ENCODE data around the gene ZP3.
"Not testable (repeated sequence)": the region's sequence is repeated elsewhere in the genome, so short reads cannot be mapped to it uniquely, and the experiment has no call there.

Gene ZP3

GRCh38 chr7:76483081-76483480 lies 58.3 kb downstream of the ZP3 start:
- H3K4me1 ChIP-seq (ENCODE audit: control insufficient read depth, insufficient read depth, low read length); H3K4me3 ChIP-seq (ENCODE audit: low read length); H3K27ac ChIP-seq (ENCODE audit: low read length); H3K27me3 ChIP-seq (ENCODE audit: control insufficient read depth, insufficient read depth, low read length); H3K9me3 ChIP-seq (ENCODE audit: control insufficient read depth, insufficient read depth, low read length); H3K36me3 ChIP-seq (ENCODE audit: control insufficient read depth, insufficient read depth, low read length); DNase-seq (ENCODE audit: low read depth, low spot score): not testable (repeated sequence)
- no CpG with 5 or more reads among the region's 17 CpGs for WGBS (ENCODE audit: insufficient coverage, insufficient read length)

GRCh38 chr7:76484456-76484855 lies 59.7 kb downstream of the ZP3 start:
- not testable (repeated sequence) for H3K4me3 ChIP-seq (ENCODE audit: low read length); H3K27me3 ChIP-seq (ENCODE audit: control insufficient read depth, insufficient read depth, low read length); H3K9me3 ChIP-seq (ENCODE audit: control insufficient read depth, insufficient read depth, low read length); H3K36me3 ChIP-seq (ENCODE audit: control insufficient read depth, insufficient read depth, low read length); H3K27ac ChIP-seq (ENCODE audit: low read length); DNase-seq (ENCODE audit: low read depth, low spot score); H3K4me1 ChIP-seq (ENCODE audit: control insufficient read depth, insufficient read depth, low read length)
- WGBS (ENCODE audit: insufficient coverage, insufficient read length): no CpG with 5 or more reads among the region's 12 CpGs

- H3K27ac ChIP-seq (ENCODE audit: low read length); H3K4me1 ChIP-seq (ENCODE audit: control insufficient read depth, insufficient read depth, low read length); H3K27me3 ChIP-seq (ENCODE audit: control insufficient read depth, insufficient read depth, low read length); H3K4me3 ChIP-seq (ENCODE audit: low read length); H3K9me3 ChIP-seq (ENCODE audit: control insufficient read depth, insufficient read depth, low read length); DNase-seq (ENCODE audit: low read depth, low spot score); H3K36me3 ChIP-seq (ENCODE audit: control insufficient read depth, insufficient read depth, low read length): not testable (repeated sequence)
- WGBS (ENCODE audit: insufficient coverage, insufficient read length): no CpG with 5 or more reads among the region's 20 CpGs
These were observed 61.3 kb downstream of the ZP3 start for GRCh38 chr7:76485822-76486610.

- DNase-seq (ENCODE audit: low read depth, low spot score); H3K27ac ChIP-seq (ENCODE audit: low read length); H3K36me3 ChIP-seq (ENCODE audit: control insufficient read depth, insufficient read depth, low read length); H3K4me3 ChIP-seq (ENCODE audit: low read length); H3K27me3 ChIP-seq (ENCODE audit: control insufficient read depth, insufficient read depth, low read length); H3K9me3 ChIP-seq (ENCODE audit: control insufficient read depth, insufficient read depth, low read length); H3K4me1 ChIP-seq (ENCODE audit: control insufficient read depth, insufficient read depth, low read length): not testable (repeated sequence)
- no CpG with 5 or more reads among the region's 5 CpGs for WGBS (ENCODE audit: insufficient coverage, insufficient read length)
These were observed 61.9 kb downstream of the ZP3 start for GRCh38 chr7:76486618-76487017.

GRCh38 chr7:76487969-76488368 lies 63.2 kb downstream of the ZP3 start:
- whole genome bisulfite sequencing (ENCODE audit: insufficient coverage, insufficient read length): no CpG with 5 or more reads among the region's 13 CpGs
- not testable (repeated sequence) for H3K4me1 ChIP-seq (ENCODE audit: control insufficient read depth, insufficient read depth, low read length); H3K36me3 ChIP-seq (ENCODE audit: control insufficient read depth, insufficient read depth, low read length); DNase-seq (ENCODE audit: low read depth, low spot score); H3K27me3 ChIP-seq (ENCODE audit: control insufficient read depth, insufficient read depth, low read length); H3K9me3 ChIP-seq (ENCODE audit: control insufficient read depth, insufficient read depth, low read length); H3K4me3 ChIP-seq (ENCODE audit: low read length); H3K27ac ChIP-seq (ENCODE audit: low read length)
